Nephron progenitor cell (in vitro differentiated cells): Measurements from ENCODE around the gene CAPN12.

Experiments used
- DNase-seq: peaks from one replicate; pipeline ENCODE4 v3.0.0; 2021
- H3K27ac Mint-ChIP-seq: 2 replicates; pipeline ENCODE4 v1.8.0; 2021; ENCODE audit warnings: mild to moderate bottlenecking, moderate library complexity, mixed read lengths
- H3K27me3 Mint-ChIP-seq: 2 replicates; pipeline ENCODE4 v1.8.0; 2021; ENCODE audit warnings: mild to moderate bottlenecking, low read depth, mixed read lengths; ENCODE audit not compliant: poor library complexity
- H3K36me3 Mint-ChIP-seq: 2 replicates; pipeline ENCODE4 v1.8.0; 2021; ENCODE audit warnings: low read depth, mixed read lengths
- H3K4me1 Mint-ChIP-seq: 2 replicates; pipeline ENCODE4 v1.8.0; 2021; ENCODE audit warnings: mixed read lengths
- H3K4me3 Mint-ChIP-seq: 2 replicates; pipeline ENCODE4 v1.8.0; 2021; ENCODE audit warnings: mild to moderate bottlenecking, moderate library complexity, mixed read lengths
- H3K9me3 Mint-ChIP-seq: 2 replicates; pipeline ENCODE4 v1.8.0; 2021; ENCODE audit warnings: mild to moderate bottlenecking, moderate library complexity, mixed read lengths
- CTCF ChIP-seq: fragments of 200-600 bp; sonication (generic); IDR thresholded peaks from 2 replicates; pipeline ENCODE4 v1.5.0; 2021; ENCODE audit warnings: antibody characterized with exemption

Gene CAPN12

GRCh38 chr19:38723606-38723965, 20.7 kb downstream of the CAPN12 start:
- no peak overlapping the region for H3K4me3 Mint-ChIP-seq

GRCh38 chr19:38722947-38723605, 21.2 kb downstream of the CAPN12 start:
- no peaks in the 10 kb centered on the region for H3K27me3 Mint-ChIP-seq
- TF ChIP-seq CTCF, result no peak
- H3K9me3 Mint-ChIP-seq, result no peaks in the 10 kb centered on the region
- no peak overlapping the region for H3K4me3 Mint-ChIP-seq
- H3K4me1 Mint-ChIP-seq, result peaks cover 12% of the 10 kb centered on the region
- peaks cover 12% of the 10 kb centered on the region for H3K36me3 Mint-ChIP-seq
- peak overlapping the region; percentile 95 for H3K27ac Mint-ChIP-seq
- DNase-seq, result no peak

More at GRCh38 chr19:38723606-38723965, 20.7 kb downstream of the CAPN12 start:
- H3K4me1 Mint-ChIP-seq, result peaks cover 11% of the 10 kb centered on the region
- no peak for DNase-seq
- H3K27ac Mint-ChIP-seq, result peak overlapping the region; percentile 95
- no peak for TF ChIP-seq CTCF
- peaks cover 12% of the 10 kb centered on the region for H3K36me3 Mint-ChIP-seq
- no peaks in the 10 kb centered on the region for H3K9me3 Mint-ChIP-seq
- no peaks in the 10 kb centered on the region for H3K27me3 Mint-ChIP-seq

GRCh38 chr19:38721979-38722773, 22.1 kb downstream of the CAPN12 start:
- no peaks in the 10 kb centered on the region for H3K9me3 Mint-ChIP-seq
- H3K36me3 Mint-ChIP-seq, result peaks cover 12% of the 10 kb centered on the region
- H3K27me3 Mint-ChIP-seq, result no peaks in the 10 kb centered on the region
- TF ChIP-seq CTCF, result no peak
- no peak overlapping the region for H3K4me3 Mint-ChIP-seq
- peak overlapping the region; percentile 45 for H3K27ac Mint-ChIP-seq
- peaks cover 12% of the 10 kb centered on the region for H3K4me1 Mint-ChIP-seq
- no peak for DNase-seq

GRCh38 chr19:38721496-38721895, 22.8 kb downstream of the CAPN12 start:
- Mint-ChIP-seq H3K27ac (peak overlapping the region; percentile 42), H3K36me3 (peaks cover 8% of the 10 kb centered on the region), H3K4me3 (no peak overlapping the region), H3K9me3 (no peaks in the 10 kb centered on the region), H3K27me3 (no peaks in the 10 kb centered on the region), H3K4me1 (peaks cover 12% of the 10 kb centered on the region)
- no peak for DNase-seq
- no peak for TF ChIP-seq CTCF

GRCh38 chr19:38720559-38721236, 23.6 kb downstream of the CAPN12 start:
- no peaks in the 10 kb centered on the region for H3K9me3 Mint-ChIP-seq
- no peaks in the 10 kb centered on the region for H3K27me3 Mint-ChIP-seq
- H3K4me3 Mint-ChIP-seq, result no peak overlapping the region
- DNase-seq, result no peak
- H3K36me3 Mint-ChIP-seq, result peaks cover under 1% of the 10 kb centered on the region
- no peak for TF ChIP-seq CTCF
- H3K4me1 Mint-ChIP-seq, result peaks cover 12% of the 10 kb centered on the region
- no peak overlapping the region for H3K27ac Mint-ChIP-seq
